Measurements from ENCODE around the gene KCNMA1. TPM values are rescaled to one million over a fixed set of nuclear protein-coding genes. Genes with fewer than 3 reads are reported as not detected.

The KCNMA1 gene
- total RNA-seq, 1 donor from 2014 or later, result 41.3 TPM

DNA sequence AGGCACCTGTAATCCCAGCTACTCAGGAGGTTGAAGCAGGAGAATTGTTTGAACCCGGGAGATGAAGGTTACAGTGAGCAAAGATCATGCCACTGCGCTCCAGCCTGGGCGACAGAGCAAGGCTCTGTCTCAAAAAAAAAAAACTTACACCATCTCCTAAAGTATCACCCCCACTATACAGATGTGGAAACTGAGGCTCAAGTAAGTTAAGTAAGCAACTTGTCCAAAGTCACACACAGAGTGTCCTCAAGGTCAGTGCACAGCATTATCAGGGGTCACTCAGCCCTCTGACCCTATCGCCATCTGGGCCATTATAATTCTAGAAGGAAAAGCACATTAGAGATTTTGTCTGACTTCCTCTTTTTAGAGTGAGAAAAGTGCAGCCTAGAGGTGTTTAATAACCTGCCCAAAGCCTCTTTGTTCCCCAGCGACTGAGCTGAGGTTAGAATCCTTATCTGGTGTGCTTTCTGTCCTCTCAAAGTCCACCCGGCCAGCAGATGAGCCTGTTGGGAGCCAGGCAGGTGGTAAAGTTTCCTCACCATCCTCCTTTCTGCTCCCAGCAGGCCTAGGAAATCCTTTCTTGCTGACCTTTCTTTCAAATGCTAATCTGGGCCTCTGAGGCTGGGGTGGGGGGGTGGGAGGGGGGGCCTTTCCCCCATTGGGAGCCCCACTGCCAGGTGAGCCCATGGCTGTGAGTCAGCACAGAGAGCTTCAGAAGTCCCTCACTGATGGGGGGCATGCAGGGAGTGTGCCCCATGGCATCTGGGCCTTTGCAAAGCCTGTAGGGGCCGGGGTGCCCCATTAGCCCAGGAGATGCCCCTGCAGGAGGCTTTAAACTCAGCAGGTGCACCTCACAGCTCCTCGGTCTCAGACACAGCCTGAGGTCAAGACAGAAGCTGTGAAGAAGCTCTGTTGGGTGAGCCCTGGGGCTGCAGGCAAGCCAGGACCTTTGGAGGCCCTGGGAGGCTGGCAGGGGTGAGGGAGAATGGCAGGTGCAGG, 12.0 kb upstream of the KCNMA1 start:
- no peak for DNase-seq
- no peaks in the 10 kb centered on the region for H3K4me1 ChIP-seq
- intact Hi-C loops (cut with DNase I), result loop anchor here (10.0 kb wide), 2 partner anchors 255 to 475 kb away; no protein-coding TSS in a partner anchor
- no peaks in the 10 kb centered on the region for H3K36me3 ChIP-seq
- TF ChIP-seq, protein P1, sequence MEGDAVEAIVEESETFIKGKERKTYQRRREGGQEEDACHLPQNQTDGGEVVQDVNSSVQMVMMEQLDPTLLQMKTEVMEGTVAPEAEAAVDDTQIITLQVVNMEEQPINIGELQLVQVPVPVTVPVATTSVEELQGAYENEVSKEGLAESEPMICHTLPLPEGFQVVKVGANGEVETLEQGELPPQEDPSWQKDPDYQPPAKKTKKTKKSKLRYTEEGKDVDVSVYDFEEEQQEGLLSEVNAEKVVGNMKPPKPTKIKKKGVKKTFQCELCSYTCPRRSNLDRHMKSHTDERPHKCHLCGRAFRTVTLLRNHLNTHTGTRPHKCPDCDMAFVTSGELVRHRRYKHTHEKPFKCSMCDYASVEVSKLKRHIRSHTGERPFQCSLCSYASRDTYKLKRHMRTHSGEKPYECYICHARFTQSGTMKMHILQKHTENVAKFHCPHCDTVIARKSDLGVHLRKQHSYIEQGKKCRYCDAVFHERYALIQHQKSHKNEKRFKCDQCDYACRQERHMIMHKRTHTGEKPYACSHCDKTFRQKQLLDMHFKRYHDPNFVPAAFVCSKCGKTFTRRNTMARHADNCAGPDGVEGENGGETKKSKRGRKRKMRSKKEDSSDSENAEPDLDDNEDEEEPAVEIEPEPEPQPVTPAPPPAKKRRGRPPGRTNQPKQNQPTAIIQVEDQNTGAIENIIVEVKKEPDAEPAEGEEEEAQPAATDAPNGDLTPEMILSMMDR (IDR thresholded peaks at IDR 0.05), result no peak
- H3K9me3 ChIP-seq, result no peaks in the 10 kb centered on the region
- H3K27me3 ChIP-seq (ENCODE audit: low read depth), result peaks cover 6% of the 10 kb centered on the region
- no peak overlapping the region for H3K27ac ChIP-seq
- no peak overlapping the region for H3K4me3 ChIP-seq
- ATAC-seq, result no peak

DNA sequence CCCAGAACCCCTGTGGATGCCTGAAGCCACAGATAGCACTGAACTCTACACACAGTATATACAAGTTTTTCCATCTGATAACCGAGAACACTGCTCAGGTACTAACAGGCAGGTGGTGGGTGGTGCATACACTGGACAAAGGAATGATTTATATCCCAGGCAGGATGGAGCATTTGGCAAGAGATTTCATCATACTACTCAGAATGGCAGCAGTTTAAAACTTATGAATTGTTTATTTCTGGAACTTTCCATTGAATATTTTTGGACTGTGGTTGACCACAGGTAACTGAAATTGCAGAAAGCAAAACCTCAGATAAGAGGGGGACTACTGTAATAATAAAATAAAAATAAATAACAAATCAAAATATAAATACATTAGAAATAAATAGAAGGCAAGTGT, 10.9 kb upstream of the KCNMA1 start:
- TF ChIP-seq, protein P1 (IDR thresholded peaks at IDR 0.05), result no peak
- Histone ChIP-seq H3K4me1 (no peaks in the 10 kb centered on the region), H3K9me3 (no peaks in the 10 kb centered on the region), H3K36me3 (no peaks in the 10 kb centered on the region), H3K27me3 (ENCODE audit: low read depth) (peaks cover 6% of the 10 kb centered on the region), H3K27ac (no peak overlapping the region), H3K4me3 (no peak overlapping the region)
- ATAC-seq (no peak), DNase-seq (no peak)
- intact Hi-C loops (cut with DNase I), result loop anchor here (10.0 kb wide), 2 partner anchors 254 to 474 kb away; no protein-coding TSS in a partner anchor

DNA sequence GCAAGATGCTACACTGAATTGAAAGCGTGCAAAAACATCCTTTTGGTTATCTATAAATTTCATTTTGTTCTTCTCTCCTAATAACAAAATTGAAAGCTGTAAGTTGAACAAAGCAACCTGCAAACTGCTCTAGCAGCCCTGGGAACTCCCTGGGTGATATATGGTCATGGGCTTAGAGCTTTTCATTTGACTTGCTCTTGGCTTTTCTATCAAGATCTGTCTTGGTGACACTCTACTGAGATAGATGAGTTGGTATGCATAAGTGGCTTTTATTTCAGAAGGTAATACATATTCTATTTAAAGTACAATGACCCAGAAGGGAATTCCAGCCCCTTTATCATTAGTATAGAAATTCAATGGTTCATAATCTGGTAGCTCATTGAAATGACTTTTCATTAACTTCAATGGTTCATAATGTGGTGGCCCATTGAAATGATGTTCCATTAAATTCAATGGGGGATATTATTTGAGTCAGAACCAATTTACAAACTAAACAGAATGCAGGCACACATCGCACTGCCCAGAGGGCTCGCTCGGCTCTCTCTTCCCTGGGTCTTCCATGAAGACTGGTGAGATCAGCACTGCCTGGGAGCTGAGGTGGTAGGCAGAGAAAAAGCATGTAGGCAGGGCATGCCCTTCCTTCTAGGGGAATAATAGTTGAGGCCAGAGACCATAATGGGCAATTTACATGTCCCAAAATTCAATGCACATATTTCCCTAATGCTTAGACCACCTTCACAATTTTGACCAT, 10.1 kb upstream of the KCNMA1 start:
- Histone ChIP-seq H3K9me3 (no peaks in the 10 kb centered on the region), H3K4me1 (no peaks in the 10 kb centered on the region), H3K36me3 (no peaks in the 10 kb centered on the region), H3K27ac (no peak overlapping the region), H3K27me3 (ENCODE audit: low read depth) (peaks cover 6% of the 10 kb centered on the region), H3K4me3 (no peak overlapping the region)
- DNase-seq (no peak), ATAC-seq (no peak)
- intact Hi-C loops (cut with DNase I), result loop anchor here (10.0 kb wide), 2 partner anchors 253 to 473 kb away; no protein-coding TSS in a partner anchor
- TF ChIP-seq, protein P1 (IDR thresholded peaks at IDR 0.05), result no peak

DNA sequence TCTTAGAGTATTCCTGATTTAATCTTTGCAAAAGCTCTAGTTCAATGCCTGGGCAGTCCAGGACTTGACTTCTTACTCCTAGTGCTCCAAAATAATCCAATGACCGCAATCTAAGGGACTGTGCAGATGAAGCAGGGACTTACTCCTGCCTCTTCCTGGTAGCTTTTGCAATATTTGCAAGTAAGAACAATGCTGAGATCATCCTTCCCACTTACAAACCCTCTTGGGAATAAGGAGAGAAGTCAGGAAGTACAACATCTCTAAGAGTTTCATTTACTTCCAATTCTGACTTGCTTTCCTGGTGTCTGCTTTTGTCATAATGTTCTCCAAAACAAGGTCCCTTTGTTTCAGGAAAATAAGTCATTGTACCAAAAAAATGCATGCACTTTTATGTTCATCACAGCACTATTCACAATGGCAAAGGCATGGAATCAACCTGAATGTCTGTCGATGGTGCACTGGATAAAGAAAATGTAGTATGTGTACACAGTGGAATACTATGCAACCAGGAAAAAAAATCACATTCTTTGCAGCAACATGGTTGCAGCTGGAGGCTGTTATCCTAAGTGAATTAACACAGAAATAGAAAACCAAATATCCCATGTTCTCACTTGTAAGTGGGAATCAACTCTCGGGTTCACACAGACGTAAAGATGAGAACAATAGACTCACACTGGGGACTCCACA, 7.1 kb upstream of the KCNMA1 start:
- TF ChIP-seq, protein P1 (IDR thresholded peaks at IDR 0.05), result no peak
- no peak for DNase-seq
- no peak for ATAC-seq
- Histone ChIP-seq H3K4me1 (no peaks in the 10 kb centered on the region), H3K9me3 (no peaks in the 10 kb centered on the region), H3K27ac (no peak overlapping the region), H3K4me3 (no peak overlapping the region), H3K36me3 (no peaks in the 10 kb centered on the region), H3K27me3 (ENCODE audit: low read depth) (peaks cover 7% of the 10 kb centered on the region)
- intact Hi-C loops (cut with DNase I), result loop anchor here (10.0 kb wide), 2 partner anchors 250 to 470 kb away; no protein-coding TSS in a partner anchor
